Right lobe of liver (tissue), 4 donors: ENCODE results near the gene ULBP2.

Experiments used
- CTCF ChIP-seq, 4 donors: fragments of 200-600 bp in 3 of 4; fragments of 450-650 bp in 1 of 4; IDR thresholded peaks; one replicate each; pipeline versions ENCODE4 v1.5.1 to v1.8.0; 2016 to 2022; ENCODE audit warnings: antibody characterized with exemption in 4 of 4, mild to moderate bottlenecking in 2 of 4
- POLR2A ChIP-seq: fragments of 450-650 bp; IDR thresholded peaks from one replicate; pipeline ENCODE4 v1.6.1; 2017; ENCODE audit warnings: antibody characterized with exemption, mild to moderate bottlenecking
- donor health status: DM: no; HTN: no; CAD: no.
- donor health status: DM: no; HTN: no; CAD: no.
- donor health status: DM: no; HTN: yes; CAD: no.

- TF ChIP-seq CTCF (IDR thresholded peaks at IDR 0.05), result no peak
- no peak for TF ChIP-seq POLR2A
Observed at GRCh38 chr6:149984773-149985172, 43.0 kb downstream of the ULBP2 start.
